BJ (cell line): Measurements from ENCODE around the gene APLP2. TPM values are rescaled to one million over a fixed set of nuclear protein-coding genes. Genes with fewer than 3 reads are reported as not detected.

Experiments
- CTCF ChIA-PET: fragments of 350-600 bp; formaldehyde crosslinking; extraction: SDS; loops from one replicate; lab custom pipeline; 2021; ENCODE audit warnings: antibody characterized with exemption, inconsistent platforms; lab: Yijun Ruan, JAX
- POLR2A ChIA-PET: fragments of 300-600 bp; sonication (Branson Sonifier 250); formaldehyde crosslinking; extraction: SDS; loops from one replicate; lab custom pipeline; 2021; ENCODE audit warnings: antibody characterized with exemption; lab: Charles Lee
- DNase-seq: peaks from one replicate; pipeline ENCODE4 v3.0.0-alpha.2; 2011; ENCODE audit warnings: low read depth
- H3K27me3 ChIP-seq: 2 replicates; pipeline ENCODE4 v1.6.0; 2011; ENCODE audit warnings: low read length; ENCODE audit not compliant: control insufficient read depth, insufficient read depth
- H3K36me3 ChIP-seq: 2 replicates; pipeline ENCODE4 v1.5.1; 2011; ENCODE audit warnings: low read length; ENCODE audit not compliant: control insufficient read depth, insufficient read depth
- H3K4me3 ChIP-seq: 2 replicates; pipeline ENCODE4 v1.5.1; 2011; ENCODE audit warnings: low read depth, mild to moderate bottlenecking, control low read depth, low read length
- polyA plus RNA-seq: library from polyadenylated mRNA; depleted of rRNA; stranded (reverse); fragments of >200 nt; gene quantifications from 2 replicates; pipeline ENCODE4 v1.2.3, GENCODE V29; 2011
- TF ChIP-seq, protein P1 (sequence below): IDR thresholded peaks from 2 replicates; pipeline ENCODE4 v1.5.1; 2011; ENCODE audit warnings: low read depth, mild to moderate bottlenecking, control low read depth, inconsistent platforms, low read length, moderate library complexity; ENCODE audit not compliant: insufficient read depth

Gene APLP2
- polyA plus RNA-seq, 1 experiment = 465 TPM

DNA sequence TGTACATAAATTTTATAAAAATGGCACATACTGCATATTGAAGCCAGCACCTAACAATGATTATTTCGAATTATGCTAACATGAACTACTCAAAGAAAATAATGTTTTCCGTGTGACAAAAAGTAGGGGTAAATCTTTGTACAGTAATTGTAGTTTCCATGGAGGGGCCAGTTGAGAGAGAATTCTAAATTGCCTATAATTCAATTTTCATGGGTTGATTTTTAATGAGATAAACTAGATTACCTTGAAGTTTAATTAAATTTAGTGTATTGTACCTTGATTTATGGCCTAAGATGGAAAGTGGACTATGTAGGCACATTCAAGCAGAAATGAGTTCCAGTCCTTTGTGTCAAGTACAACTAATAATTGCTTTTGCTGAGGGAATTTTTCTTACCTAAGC is 5.0 kb downstream of the APLP2 start:
- DNase-seq = no peak
- Histone ChIP-seq H3K36me3 (no peaks in the 10 kb centered on the region), H3K27me3 (no peaks in the 10 kb centered on the region), H3K4me3 (no peak overlapping the region)
- ChIA-PET POLR2A (no interaction called here), CTCF (no interaction called here)
- TF ChIP-seq, protein P1, sequence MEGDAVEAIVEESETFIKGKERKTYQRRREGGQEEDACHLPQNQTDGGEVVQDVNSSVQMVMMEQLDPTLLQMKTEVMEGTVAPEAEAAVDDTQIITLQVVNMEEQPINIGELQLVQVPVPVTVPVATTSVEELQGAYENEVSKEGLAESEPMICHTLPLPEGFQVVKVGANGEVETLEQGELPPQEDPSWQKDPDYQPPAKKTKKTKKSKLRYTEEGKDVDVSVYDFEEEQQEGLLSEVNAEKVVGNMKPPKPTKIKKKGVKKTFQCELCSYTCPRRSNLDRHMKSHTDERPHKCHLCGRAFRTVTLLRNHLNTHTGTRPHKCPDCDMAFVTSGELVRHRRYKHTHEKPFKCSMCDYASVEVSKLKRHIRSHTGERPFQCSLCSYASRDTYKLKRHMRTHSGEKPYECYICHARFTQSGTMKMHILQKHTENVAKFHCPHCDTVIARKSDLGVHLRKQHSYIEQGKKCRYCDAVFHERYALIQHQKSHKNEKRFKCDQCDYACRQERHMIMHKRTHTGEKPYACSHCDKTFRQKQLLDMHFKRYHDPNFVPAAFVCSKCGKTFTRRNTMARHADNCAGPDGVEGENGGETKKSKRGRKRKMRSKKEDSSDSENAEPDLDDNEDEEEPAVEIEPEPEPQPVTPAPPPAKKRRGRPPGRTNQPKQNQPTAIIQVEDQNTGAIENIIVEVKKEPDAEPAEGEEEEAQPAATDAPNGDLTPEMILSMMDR = no peak

DNA sequence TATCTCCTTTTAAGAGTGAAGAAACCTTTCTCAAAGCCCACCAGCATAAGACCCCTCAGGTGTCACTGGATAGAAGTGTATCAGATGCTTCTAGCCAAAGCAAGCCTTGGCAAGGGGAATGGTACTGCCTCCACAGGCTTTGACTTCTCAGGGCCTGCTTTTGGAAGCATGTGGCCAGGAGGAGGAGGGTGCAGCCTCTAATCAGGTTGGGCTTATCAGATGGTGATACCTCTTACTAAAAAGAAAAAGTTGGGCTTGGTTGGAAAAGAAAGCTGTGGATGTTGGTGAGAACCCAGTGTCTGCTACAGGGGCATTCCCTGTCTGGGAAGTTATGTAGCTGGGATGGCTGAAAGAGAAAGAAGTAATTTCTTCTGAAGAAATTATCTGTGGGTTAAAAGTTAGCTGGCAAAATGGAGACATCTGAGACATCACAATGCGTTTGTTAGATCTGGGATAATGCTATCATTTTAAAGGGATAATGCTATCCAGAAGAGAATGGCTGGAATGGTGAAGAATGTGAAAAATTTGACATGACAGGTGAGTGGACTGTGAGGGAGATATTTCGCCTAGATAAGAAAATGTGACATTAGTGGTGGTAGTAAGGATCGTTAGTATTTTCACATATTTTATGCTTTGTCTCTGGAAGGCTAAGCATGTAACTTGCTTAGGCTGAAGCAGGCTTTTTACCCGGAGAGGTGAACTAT is 7.2 kb downstream of the APLP2 start:
- Histone ChIP-seq H3K27me3 (no peaks in the 10 kb centered on the region), H3K4me3 (no peak overlapping the region), H3K36me3 (no peaks in the 10 kb centered on the region)
- ChIA-PET POLR2A (no interaction called here), CTCF (interaction anchor here (1.1 to 1.3 kb wide), 2 partner anchors 26 to 153 kb away, joined by 3 read pairs; no protein-coding TSS in a partner anchor)
- TF ChIP-seq, protein P1 = no peak
- no peak for DNase-seq

DNA sequence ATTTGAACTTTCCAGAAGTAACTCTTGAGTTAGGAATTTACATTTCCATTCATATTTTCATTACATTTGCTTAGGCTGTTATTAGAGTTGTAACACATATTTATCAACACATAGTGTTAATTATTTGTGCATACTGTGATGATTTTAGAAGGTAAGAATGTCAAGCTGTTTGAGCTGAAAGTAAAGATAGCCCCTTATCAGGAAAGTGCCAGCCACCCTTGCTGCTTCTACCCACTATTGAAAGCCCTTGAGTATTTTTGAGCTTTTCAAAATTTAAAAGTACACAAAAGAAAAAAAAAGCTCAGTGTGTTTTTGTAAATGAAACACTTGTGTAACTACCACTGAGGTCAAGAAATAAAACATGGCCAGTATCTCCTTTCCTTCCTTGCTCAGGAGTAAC is 8.0 kb downstream of the APLP2 start:
- DNase-seq = no peak
- POLR2A ChIA-PET = no interaction called here
- CTCF ChIA-PET = interaction anchor here (0.6 to 1.3 kb wide), 2 partner anchors 61 to 154 kb away, joined by 3 read pairs; no protein-coding TSS in a partner anchor
- TF ChIP-seq, protein P1 = no peak
- Histone ChIP-seq H3K36me3 (no peaks in the 10 kb centered on the region), H3K27me3 (no peaks in the 10 kb centered on the region), H3K4me3 (no peak overlapping the region)

DNA sequence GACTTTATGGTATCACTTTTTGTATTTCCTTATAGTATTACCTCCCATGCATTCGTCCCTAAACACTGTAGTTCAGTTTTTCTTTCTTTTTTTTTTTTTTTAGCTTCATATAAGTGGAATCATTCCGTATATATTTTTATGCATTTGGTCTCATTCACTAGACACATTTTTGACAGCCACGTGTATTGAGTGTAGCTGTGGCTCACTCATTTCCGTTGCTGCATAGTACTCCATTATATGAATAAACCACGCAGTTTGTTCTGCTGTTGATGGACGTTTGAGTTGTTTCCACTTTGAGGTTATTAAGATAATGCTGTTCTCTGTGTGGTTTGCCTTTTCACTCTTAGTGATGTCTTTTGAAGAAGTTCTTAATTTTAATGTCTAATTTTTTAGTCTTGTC is 8.4 kb downstream of the APLP2 start:
- Histone ChIP-seq H3K4me3 (no peak overlapping the region), H3K27me3 (no peaks in the 10 kb centered on the region), H3K36me3 (no peaks in the 10 kb centered on the region)
- TF ChIP-seq, protein P1 = no peak
- CTCF ChIA-PET = interaction anchor here (0.6 to 1.3 kb wide), 2 partner anchors 61 to 155 kb away, joined by 3 read pairs; no protein-coding TSS in a partner anchor
- POLR2A ChIA-PET = no interaction called here
- no peak for DNase-seq

DNA sequence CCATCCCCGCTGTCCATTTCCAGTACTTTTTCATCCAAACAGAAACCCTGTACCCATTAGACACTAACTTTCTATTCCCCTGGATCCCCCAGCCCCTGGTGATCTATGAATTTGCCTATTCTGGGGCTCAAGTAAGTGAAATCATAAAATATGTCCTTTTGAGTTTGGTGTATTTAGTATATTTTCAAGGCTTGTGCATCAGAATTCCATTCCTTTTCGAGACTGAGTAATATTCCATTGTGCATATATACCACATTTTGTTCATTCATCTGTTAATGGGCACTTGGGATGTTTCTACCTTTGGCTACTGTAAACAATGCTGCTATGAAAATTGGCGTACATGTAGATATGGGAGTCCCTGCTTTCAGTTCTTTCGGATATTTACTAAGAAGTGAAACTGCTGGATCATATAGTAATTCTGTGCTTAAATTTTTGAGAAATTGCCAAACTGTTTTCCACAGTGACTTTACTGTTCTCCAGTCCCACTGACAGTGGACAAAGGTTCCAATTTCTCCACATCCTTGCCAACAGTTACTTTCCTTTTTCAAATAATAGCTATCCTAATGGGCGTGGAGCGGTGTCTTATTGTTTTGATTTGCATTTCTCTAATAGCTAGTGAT is 16.1 kb downstream of the APLP2 start:
- TF ChIP-seq, protein P1 = no peak
- CTCF ChIA-PET = no interaction called here
- POLR2A ChIA-PET = no interaction called here

More for the DNA sequence above, 16.1 kb downstream of the APLP2 start:
- no peaks in the 10 kb centered on the region for H3K27me3 ChIP-seq
- no peak for DNase-seq
- no peak overlapping the region for H3K4me3 ChIP-seq
- H3K36me3 ChIP-seq = no peaks in the 10 kb centered on the region
